OCI-LY7 (cell line): ENCODE measurements around the gene GRB10.

ENCODE experiments used
- CTCF ChIP-seq: fragments of 200-600 bp; sonication (generic); conservative IDR thresholded peaks from 2 replicates; pipeline ENCODE4 v1.5.1; 2014; ENCODE audit warnings: mild to moderate bottlenecking, antibody characterized with exemption, low read length, moderate library complexity, mixed read lengths
- EZH2phosphoT487 ChIP-seq: fragments of 200-600 bp; sonication (generic); IDR thresholded peaks from 2 replicates; pipeline ENCODE4 v1.6.1; 2018; ENCODE audit warnings: low read depth, borderline replicate concordance, mild to moderate bottlenecking, mixed run types, antibody characterized with exemption, low read length, moderate library complexity, mixed read lengths

DNA sequence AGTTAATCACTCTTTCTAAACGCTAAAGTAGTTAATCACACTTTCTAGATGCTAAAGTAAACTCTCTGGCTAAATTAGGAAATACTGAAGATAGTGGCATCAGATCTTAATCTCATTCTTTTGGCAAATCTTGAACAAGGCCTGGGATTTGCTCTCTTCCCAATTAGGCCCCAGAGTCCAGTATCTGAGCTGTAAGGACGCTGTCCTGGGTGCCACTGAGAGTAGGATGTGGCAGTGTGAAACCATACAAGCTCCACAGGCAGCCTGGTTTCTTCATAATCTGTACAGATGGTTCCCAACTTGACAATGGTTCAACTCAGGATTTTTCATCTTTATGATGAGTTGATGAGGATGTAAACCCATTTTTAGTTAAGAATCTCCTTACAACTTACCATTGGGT lies 36.9 kb downstream of the GRB10 start:
- TF ChIP-seq CTCF: no peak
- TF ChIP-seq EZH2phosphoT487: no peak
